Psoas muscle (tissue), 8 donors: ENCODE data around the gene ACO2. TPM values are rescaled to one million over a fixed set of nuclear protein-coding genes. Genes with fewer than 3 reads are reported as not detected.

Experiments
- ATAC-seq, 4 donors: fragments of 200-7000 bp; cut with Tn5 transposase; one replicate each; pipeline ENCODE4 v1.9.1; 2020; ENCODE audit warnings: moderate library complexity in 3 of 4, mild to moderate bottlenecking in 2 of 4
- DNase-seq, 2 donors: peaks; one replicate each; pipeline ENCODE4 v3.0.0-alpha.2; 2020
- H3K27ac ChIP-seq: fragments of 200-600 bp; one replicate; pipeline ENCODE4 v1.8.0; 2022
- H3K27me3 ChIP-seq, 3 donors: fragments of 200-600 bp in 1 of 3; one replicate each; pipeline versions ENCODE4 v1.6.1 to v1.8.0; 2013 to 2022; ENCODE audit warnings: low read length in 2 of 3, mild to moderate bottlenecking in 2 of 3, moderate library complexity in 1 of 3; ENCODE audit not compliant: insufficient read depth in 3 of 3
- H3K36me3 ChIP-seq, 2 donors: fragments of 200-600 bp in 1 of 2; one replicate each; pipeline versions ENCODE4 v1.6.1 to v1.8.0; 2013 to 2022; ENCODE audit warnings: low read depth in 1 of 2, mild to moderate bottlenecking in 1 of 2, moderate library complexity in 1 of 2; ENCODE audit not compliant: insufficient read depth in 1 of 2
- H3K4me1 ChIP-seq: fragments of 200-600 bp; one replicate; pipeline ENCODE4 v1.8.0; 2022
- H3K4me3 ChIP-seq: fragments of 200-600 bp; one replicate; pipeline ENCODE4 v1.8.0; 2022; ENCODE audit warnings: mild to moderate bottlenecking
- H3K9me3 ChIP-seq: fragments of 200-600 bp; one replicate; pipeline ENCODE4 v1.8.0; 2022
- CTCF ChIP-seq: fragments of 200-600 bp; IDR thresholded peaks from one replicate; pipeline ENCODE4 v1.8.0; 2022; ENCODE audit warnings: antibody characterized with exemption
- WGBS, 3 donors: extraction: QIAGEN DNeasy Blood & Tissue Kit; methylation state at CpG; one replicate each; pipeline versions ENCODE4 v1.1.6 to v1.1.7; 2013; 5-methylcytosine and 5-hydroxymethylcytosine counted together
- intact Hi-C, 2 donors: fragments of 100-400 bp; cut with DNase I; formaldehyde crosslinking; loops; one replicate each; pipeline versions ENCODE4 v1.11.0 to v1.14.2; 2022
- polyA plus RNA-seq, 3 donors: library from polyadenylated mRNA; stranded (reverse); fragments of 200-250 nt; gene quantifications; one replicate each; pipeline ENCODE4 v1.2.3, GENCODE V29; 2013
- total RNA-seq, 4 donors: library from RNA; stranded (reverse); fragmentation: NEBNext Ultra II Directional in 2 of 4; extraction: Animal tissue kit (Norgen Biotek cat#: 25700) in 2 of 4; gene quantifications; one replicate each; pipeline versions ENCODE4 v1.2.1 to v1.2.4, GENCODE V29; 2021 to 2023
- donor health status: healthy with polysubstance abuse.
- donor health status: DM: no; HTN: no; CAD: no; lungs with moderate emphysema.
- donor health status: Bipolar disorder and iron deficiency.
- donor health status: healthy.
- donor health status: DM: yes; HTN: yes; CAD: no.
- donor health status: DM: no; HTN: no; CAD: no.
- donor health status: DM: no; HTN: no; CAD: no.
- donor health status: DM: yes; HTN: yes; CAD: no.

ACO2 gene
- total and polyA plus RNA-seq, 7 donors: 346 to 513 (median 458) TPM

DNA sequence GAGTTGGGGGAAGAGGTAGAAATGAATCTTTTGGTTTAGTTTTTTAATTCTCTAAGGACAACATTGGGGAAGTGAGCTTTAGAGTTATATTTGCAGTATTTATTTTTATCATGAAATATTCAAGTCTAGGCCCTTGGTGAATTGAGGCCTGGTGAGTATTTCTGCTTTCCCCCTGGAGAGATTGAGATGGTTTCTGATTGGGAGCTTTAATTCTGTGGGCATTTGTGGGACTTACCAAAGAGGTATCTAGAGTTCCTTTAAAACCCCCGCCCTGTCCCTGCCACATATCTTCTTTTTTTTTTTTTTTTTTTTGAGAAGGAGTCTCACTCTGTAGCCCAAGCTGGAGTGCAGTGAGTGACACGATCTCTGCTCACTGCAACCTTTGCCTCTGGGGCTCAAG is 9.6 kb downstream of the ACO2 start:
- Histone ChIP-seq H3K27ac (peak overlapping the region; percentile 89), H3K9me3 (no peaks in the 10 kb centered on the region), H3K4me3 (no peak overlapping the region), H3K4me1 (peaks cover 70% of the 10 kb centered on the region), H3K36me3 (peaks cover 0 to 10% of the 10 kb centered on the region in 2 donors), H3K27me3 (no peaks in the 10 kb centered on the region)
- intact Hi-C loops: no loop called here
- ATAC-seq: no peak
- WGBS, 3 donors: 66 to 79% (median 66%) methylated on average over 2 of the region's 2 CpGs
- DNase-seq: no peak
- TF ChIP-seq CTCF: no peak

DNA sequence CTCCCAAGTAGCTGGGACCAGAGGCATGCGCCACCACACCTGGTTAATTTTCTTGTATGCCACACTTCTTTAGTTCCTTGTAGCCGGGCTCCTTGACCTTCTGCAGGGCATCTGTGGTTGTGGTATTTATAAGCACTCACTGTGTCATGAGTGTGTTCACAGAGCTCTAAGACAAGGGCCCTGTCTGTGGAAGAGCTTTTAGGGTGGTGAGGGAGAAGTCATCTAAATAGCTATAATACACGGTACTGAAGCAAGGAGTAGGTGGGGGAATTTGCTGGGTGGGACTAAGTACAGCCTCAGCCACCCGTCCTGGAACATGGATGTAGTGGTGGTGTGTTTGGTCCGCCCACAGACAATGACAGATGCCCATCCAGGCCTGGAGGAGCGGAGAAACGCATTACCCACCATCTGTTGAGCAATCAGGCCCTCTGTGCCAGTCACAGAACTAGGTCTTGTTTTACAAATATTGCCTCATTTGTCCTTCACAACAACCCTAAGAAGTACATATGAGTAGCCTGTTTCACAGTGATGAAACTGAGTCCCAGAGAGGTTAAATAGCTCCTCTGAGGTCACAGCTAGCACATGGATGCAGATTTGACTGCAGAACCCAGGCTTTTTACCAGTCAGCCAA is 10.1 kb downstream of the ACO2 start:
- Histone ChIP-seq H3K27me3 (no peaks in the 10 kb centered on the region), H3K27ac (peak overlapping the region; percentile 89), H3K4me3 (peak overlapping the region; percentile 3), H3K9me3 (no peaks in the 10 kb centered on the region), H3K36me3 (peaks cover 0 to 10% of the 10 kb centered on the region in 2 donors), H3K4me1 (peaks cover 71% of the 10 kb centered on the region)
- intact Hi-C loops: no loop called here
- 37 to 54% (median 40%) methylated on average over 7 of the region's 7 CpGs for WGBS, 3 donors
- TF ChIP-seq CTCF: no peak
- ATAC-seq: peak; percentile 79 to 87 (median 82)
- DNase-seq: peak; percentile 79 to 90

GRCh38 chr22:41479671-41480396 is 10.9 kb downstream of the ACO2 start:
- peaks cover 76% of the 10 kb centered on the region for H3K4me1 ChIP-seq
- H3K27me3 ChIP-seq: no peaks in the 10 kb centered on the region
- no peak for TF ChIP-seq CTCF
- peak overlapping the region; percentile 11 for H3K4me3 ChIP-seq
- H3K9me3 ChIP-seq: no peaks in the 10 kb centered on the region
- peaks cover 0 to 10% of the 10 kb centered on the region in 2 donors for H3K36me3 ChIP-seq
- 60 to 67% (median 64%) methylated on average over 6 of the region's 6 CpGs for WGBS, 3 donors
- H3K27ac ChIP-seq: peak overlapping the region; percentile 89
- DNase-seq (no peak), ATAC-seq (peak in 2 of 4 donors; percentile 8 to 20)
- intact Hi-C loops: no loop called here

DNA sequence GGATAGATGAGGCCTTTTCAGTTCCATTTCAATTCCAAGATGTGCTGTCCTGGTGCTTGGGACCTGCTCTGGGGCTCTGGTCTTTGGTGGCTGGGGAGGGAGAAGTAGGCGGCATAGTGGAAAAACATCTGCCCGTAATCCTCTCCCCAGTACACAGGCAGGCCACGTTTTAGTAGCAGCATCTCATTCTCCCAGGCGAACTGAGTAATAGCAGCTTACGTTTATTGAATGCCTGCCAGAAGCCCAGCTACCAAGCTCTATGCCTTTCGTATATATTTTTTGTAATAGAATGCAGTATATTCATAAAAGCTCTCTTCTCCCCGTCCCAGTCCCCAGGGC is 11.4 kb downstream of the ACO2 start:
- peak overlapping the region; percentile 11 for H3K4me3 ChIP-seq
- no peaks in the 10 kb centered on the region for H3K27me3 ChIP-seq
- ATAC-seq (peak in 3 of 4 donors; percentile 27 to 48 (median 37)), DNase-seq (no peak)
- TF ChIP-seq CTCF: no peak
- intact Hi-C loops: no loop called here
- WGBS, 3 donors: 37 to 49% (median 39%) methylated on average over 7 of the region's 7 CpGs
- no peaks in the 10 kb centered on the region for H3K9me3 ChIP-seq
- peaks cover 0 to 10% of the 10 kb centered on the region in 2 donors for H3K36me3 ChIP-seq
- peak overlapping the region; percentile 89 for H3K27ac ChIP-seq
- H3K4me1 ChIP-seq: peaks cover 80% of the 10 kb centered on the region
